Mesenchymal stem cell (in vitro differentiated cells and primary cell): ENCODE measurements around the gene MTSS2.

Experiments
- DNase-seq: peaks from one replicate; pipeline ENCODE4 v3.0.0-alpha.2; 2013
- H2AFZ ChIP-seq: one replicate; pipeline ENCODE4 v1.6.1; 2013; ENCODE audit warnings: low read depth, mild to moderate bottlenecking, control low read depth, inconsistent platforms, low read length, moderate library complexity
- H2AK5ac ChIP-seq: 2 replicates; pipeline ENCODE4 v1.6.1; 2013; ENCODE audit warnings: low read length, moderate library complexity, mild to moderate bottlenecking, inconsistent platforms; ENCODE audit not compliant: severe bottlenecking
- H2BK120ac ChIP-seq: one replicate; pipeline ENCODE4 v1.6.1; 2013; ENCODE audit warnings: low read depth, mild to moderate bottlenecking, inconsistent platforms, low read length, moderate library complexity
- H2BK12ac ChIP-seq, 2 experiments: one replicate each; pipeline ENCODE4 v1.6.1; 2013; ENCODE audit warnings: inconsistent platforms in 2 of 2, low read length in 2 of 2, mild to moderate bottlenecking in 2 of 2, moderate library complexity in 2 of 2, control low read depth in 1 of 2
- H2BK15ac ChIP-seq: one replicate; pipeline ENCODE4 v1.6.1; 2013; ENCODE audit warnings: mild to moderate bottlenecking, low read depth, inconsistent platforms; ENCODE audit not compliant: poor library complexity, severe bottlenecking
- H2BK5ac ChIP-seq: 2 replicates; pipeline ENCODE4 v1.6.1; 2013; ENCODE audit warnings: low read depth, mild to moderate bottlenecking, low read length, control low read depth, inconsistent platforms; ENCODE audit not compliant: poor library complexity, severe bottlenecking
- H3K14ac ChIP-seq, 2 experiments: one replicate each; pipeline ENCODE4 v1.6.1; 2013; ENCODE audit warnings: inconsistent platforms in 2 of 2, low read length in 2 of 2, control low read depth in 1 of 2, mild to moderate bottlenecking in 1 of 2, moderate library complexity in 1 of 2
- H3K18ac ChIP-seq, 2 experiments: one replicate each; pipeline ENCODE4 v1.6.1; 2013; ENCODE audit warnings: inconsistent platforms in 2 of 2, low read length in 2 of 2, control low read depth in 1 of 2, low read depth in 1 of 2, mild to moderate bottlenecking in 1 of 2
- H3K23ac ChIP-seq, 2 experiments: one replicate each; pipeline ENCODE4 v1.6.1; 2013; ENCODE audit warnings: inconsistent platforms in 2 of 2, low read length in 2 of 2, mild to moderate bottlenecking in 2 of 2, moderate library complexity in 2 of 2, control low read depth in 1 of 2
- H3K27ac ChIP-seq: 2 replicates; pipeline ENCODE4 v1.5.1; 2013; ENCODE audit warnings: mild to moderate bottlenecking, moderate library complexity, low read length, control low read depth, inconsistent platforms; ENCODE audit not compliant: poor library complexity, severe bottlenecking
- H3K27me3 ChIP-seq, 2 experiments: 2 replicates each; pipeline versions ENCODE4 v1.6.1 to v1.7.0; 2013; ENCODE audit warnings: low read length in 2 of 2, mild to moderate bottlenecking in 2 of 2, moderate library complexity in 2 of 2, control low read depth in 1 of 2, inconsistent platforms in 1 of 2; ENCODE audit not compliant: control insufficient read depth in 1 of 2, insufficient read depth in 1 of 2
- H3K36me3 ChIP-seq, 2 experiments: 2 replicates each; pipeline versions ENCODE4 v1.6.1 to v1.7.0; 2013; ENCODE audit warnings: low read length in 2 of 2, control low read depth in 1 of 2, inconsistent platforms in 1 of 2, low read depth in 1 of 2, mild to moderate bottlenecking in 1 of 2; ENCODE audit not compliant: insufficient read depth in 2 of 2, control insufficient read depth in 1 of 2
- H3K4ac ChIP-seq, 2 experiments: one replicate each; pipeline ENCODE4 v1.6.1; 2013; ENCODE audit warnings: inconsistent platforms in 2 of 2, low read length in 2 of 2, mild to moderate bottlenecking in 2 of 2, moderate library complexity in 2 of 2, control low read depth in 1 of 2, low read depth in 1 of 2
- H3K4me1 ChIP-seq: 2 replicates; pipeline ENCODE4 v1.6.1; 2013; ENCODE audit warnings: low read depth, low read length, control low read depth; ENCODE audit not compliant: control insufficient read depth, insufficient read depth
- H3K4me2 ChIP-seq: 2 replicates; pipeline ENCODE4 v1.6.1; 2013; ENCODE audit warnings: low read length, mild to moderate bottlenecking, inconsistent platforms; ENCODE audit not compliant: poor library complexity, severe bottlenecking
- H3K4me3 ChIP-seq, 2 experiments: 2 replicates each; pipeline versions ENCODE4 v1.5.1 to v1.7.0; 2013; ENCODE audit warnings: low read length in 2 of 2, mild to moderate bottlenecking in 2 of 2, control low read depth in 1 of 2, low read depth in 1 of 2; ENCODE audit not compliant: insufficient read depth in 1 of 2
- H3K79me1 ChIP-seq: replicated peaks from 2 replicates; pipeline ENCODE4 v1.6.1; 2013; ENCODE audit warnings: mild to moderate bottlenecking, control low read depth, low read length, inconsistent platforms; ENCODE audit not compliant: poor library complexity, severe bottlenecking
- H3K9ac ChIP-seq: 2 replicates; pipeline ENCODE4 v1.7.0; 2013; ENCODE audit warnings: mild to moderate bottlenecking, low read length, moderate library complexity
- H3K9me3 ChIP-seq: 2 replicates; pipeline ENCODE4 v1.7.0; 2013; ENCODE audit warnings: mild to moderate bottlenecking, low read length; ENCODE audit not compliant: control insufficient read depth
- H4K8ac ChIP-seq: one replicate; pipeline ENCODE4 v1.6.1; 2013; ENCODE audit warnings: inconsistent platforms, mild to moderate bottlenecking, low read length, moderate library complexity
- H4K91ac ChIP-seq: one replicate; pipeline ENCODE4 v1.6.1; 2013; ENCODE audit warnings: mild to moderate bottlenecking, low read length, inconsistent platforms
- WGBS: methylation state at CpG from one replicate; pipeline ENCODE4 v1.1.7; 2013; ENCODE audit warnings: mixed read lengths; 5-methylcytosine and 5-hydroxymethylcytosine counted together

The MTSS2 gene

GRCh38 chr16:70651524-70651923 is 34.3 kb downstream of the MTSS2 start:
- H4K8ac ChIP-seq, result peak overlapping the region; percentile 61
- H2BK12ac ChIP-seq, result peak overlapping the region; percentile 59 to 69
- no peak overlapping the region for H2BK5ac ChIP-seq
- H3K79me1 ChIP-seq, result no peaks in the 10 kb centered on the region
- peak overlapping the region; percentile 50 for H2AK5ac ChIP-seq
- H4K91ac ChIP-seq, result peak overlapping the region; percentile 64
- H3K14ac ChIP-seq, result peak overlapping the region in 1 of 2 experiments; percentile 82
- peak overlapping the region; percentile 15 for H2BK120ac ChIP-seq
- H3K4me3 ChIP-seq, result no peak overlapping the region
- peak; percentile 29 for DNase-seq
- no peak overlapping the region for H3K4ac ChIP-seq
- H3K18ac ChIP-seq, result peak overlapping the region; percentile 18 to 53
- peaks cover 9% of the 10 kb centered on the region for H3K4me1 ChIP-seq
- no peak overlapping the region for H3K4me2 ChIP-seq
- H3K9me3 ChIP-seq, result no peaks in the 10 kb centered on the region
- H2AFZ ChIP-seq, result no peak overlapping the region
- no peak overlapping the region for H3K9ac ChIP-seq
- no peaks in the 10 kb centered on the region for H3K27me3 ChIP-seq
- H2BK15ac ChIP-seq, result no peak overlapping the region
- no peaks in the 10 kb centered on the region for H3K36me3 ChIP-seq
- no peak overlapping the region for H3K27ac ChIP-seq
- H3K23ac ChIP-seq, result no peak overlapping the region
- WGBS, result 86% methylated on average over 3 of the region's 3 CpGs

GRCh38 chr16:70650216-70650615 is 35.6 kb downstream of the MTSS2 start:
- Histone ChIP-seq H3K36me3 (no peaks in the 10 kb centered on the region), H4K91ac (no peak overlapping the region), H2AFZ (no peak overlapping the region), H3K4ac (no peak overlapping the region), H3K4me2 (no peak overlapping the region), H2BK5ac (no peak overlapping the region), H3K27me3 (no peaks in the 10 kb centered on the region), H2BK120ac (no peak overlapping the region), H3K9ac (no peak overlapping the region), H3K79me1 (no peaks in the 10 kb centered on the region), H3K18ac (no peak overlapping the region), H4K8ac (no peak overlapping the region), H3K27ac (no peak overlapping the region), H3K23ac (no peak overlapping the region), H3K9me3 (no peaks in the 10 kb centered on the region), H3K4me1 (peaks cover 9% of the 10 kb centered on the region), H2BK15ac (no peak overlapping the region), H2BK12ac (no peak overlapping the region), H3K14ac (no peak overlapping the region), H2AK5ac (no peak overlapping the region), H3K4me3 (no peak overlapping the region)
- 84% methylated on average over 4 of the region's 4 CpGs for WGBS
- DNase-seq, result no peak

GRCh38 chr16:70649300-70649699 is 36.6 kb downstream of the MTSS2 start:
- Histone ChIP-seq H2BK15ac (no peak overlapping the region), H2AK5ac (no peak overlapping the region), H3K4me3 (no peak overlapping the region), H3K27me3 (no peaks in the 10 kb centered on the region), H2AFZ (no peak overlapping the region), H3K18ac (no peak overlapping the region), H2BK5ac (no peak overlapping the region), H4K8ac (no peak overlapping the region), H3K9ac (no peak overlapping the region), H3K14ac (no peak overlapping the region), H2BK120ac (no peak overlapping the region), H4K91ac (no peak overlapping the region), H3K9me3 (no peaks in the 10 kb centered on the region), H3K79me1 (no peaks in the 10 kb centered on the region), H3K4me2 (no peak overlapping the region), H3K27ac (no peak overlapping the region), H3K4ac (no peak overlapping the region), H3K23ac (no peak overlapping the region), H3K4me1 (peaks cover 9% of the 10 kb centered on the region), H3K36me3 (no peaks in the 10 kb centered on the region), H2BK12ac (peak overlapping the region in 1 of 2 experiments; percentile 35)
- no peak for DNase-seq
- 98% methylated on average over 6 of the region's 7 CpGs for WGBS

GRCh38 chr16:70648606-70649005 is 37.2 kb downstream of the MTSS2 start:
- DNase-seq, result no peak
- Histone ChIP-seq H3K23ac (no peak overlapping the region), H3K4me2 (no peak overlapping the region), H2AK5ac (no peak overlapping the region), H3K9ac (no peak overlapping the region), H2BK15ac (no peak overlapping the region), H3K27me3 (no peaks in the 10 kb centered on the region), H3K27ac (no peak overlapping the region), H3K79me1 (no peaks in the 10 kb centered on the region), H3K9me3 (no peaks in the 10 kb centered on the region), H3K14ac (no peak overlapping the region), H3K4me1 (peaks cover 9% of the 10 kb centered on the region), H4K8ac (no peak overlapping the region), H4K91ac (peak overlapping the region; percentile 54), H2BK12ac (no peak overlapping the region), H2BK5ac (no peak overlapping the region), H2AFZ (no peak overlapping the region), H3K4me3 (no peak overlapping the region), H3K4ac (peak overlapping the region in 1 of 2 experiments; percentile 6), H3K36me3 (no peaks in the 10 kb centered on the region), H2BK120ac (no peak overlapping the region), H3K18ac (peak overlapping the region in 1 of 2 experiments; percentile 9)
- 88% methylated on average over 6 of the region's 6 CpGs for WGBS
